ENCODE results near the gene CNPPD1. TPM values are rescaled to one million over a fixed set of nuclear protein-coding genes. Genes with fewer than 3 reads are reported as not detected.

CNPPD1 gene
- total and polyA plus RNA-seq, 2 of the 8 experiments (the other 6 are each of a cell fraction or from before 2014, with no cell fraction given), result 32.9 to 35.9 TPM

- no peak overlapping the region for H2AK5ac ChIP-seq (ENCODE audit: low read depth, low read length)
- H3K79me1 ChIP-seq (ENCODE audit: low read depth, low read length), result no peaks in the 10 kb centered on the region; the same call in 1 of the 2 replicates
- no peak for TF ChIP-seq BACH1 (IDR thresholded peaks at IDR 0.05; ENCODE audit: low read length)
- no peak for TF ChIP-seq KDM5A (IDR thresholded peaks at IDR 0.05; ENCODE audit: low read length)
- TF ChIP-seq YY1 (IDR thresholded peaks at IDR 0.05; ENCODE audit: low read depth, low read length), result no peak
- TF ChIP-seq GABPA (IDR thresholded peaks at IDR 0.05; ENCODE audit: borderline replicate concordance, insufficient read depth, low read length), result no peak
- TF ChIP-seq MAX (IDR thresholded peaks at IDR 0.05), result no peak
- no peak for TF ChIP-seq EP300 (IDR thresholded peaks at IDR 0.05; ENCODE audit: borderline replicate concordance in 1 of 2, low read depth in 2 of 2, low read length in 2 of 2)
- TF ChIP-seq RFX5 (IDR thresholded peaks at IDR 0.05; ENCODE audit: borderline replicate concordance, low read depth, low read length), result no peak
- no peak for TF ChIP-seq KDM1A (IDR thresholded peaks at IDR 0.05; ENCODE audit: borderline replicate concordance, low read length)
- H2BK120ac ChIP-seq (replicated peaks; ENCODE audit: low read depth, low read length), result no peak overlapping the region
- no peak overlapping the region for H3K14ac ChIP-seq (ENCODE audit: insufficient read length)
- no peak overlapping the region for H3K23ac ChIP-seq (ENCODE audit: insufficient read length)
- no peak overlapping the region for H2BK20ac ChIP-seq (ENCODE audit: low read length)
- H3K4ac ChIP-seq (replicated peaks; ENCODE audit: insufficient read length, low read depth, low read length), result no peak overlapping the region
- H3K56ac ChIP-seq (replicated peaks; ENCODE audit: insufficient read length, low read depth, low read length), result no peak overlapping the region
- H2BK5ac ChIP-seq (ENCODE audit: low read depth, low read length), result no peak overlapping the region
- no peak overlapping the region for H4K91ac ChIP-seq (replicated peaks; ENCODE audit: insufficient read length, low read length)
- H2BK12ac ChIP-seq (ENCODE audit: low read depth, low read length), result no peak overlapping the region
- peaks cover 10 to 49% (median 35%) of the 10 kb centered on the region in 4 experiments; a peak in 6 of 8 replicates for H3K36me3 ChIP-seq (ENCODE audit: control insufficient read depth in 2 of 4, insufficient read depth in 4 of 4, low read length in 3 of 4)
- FAIRE-seq, result no peak
- H2AFZ ChIP-seq (ENCODE audit: low read length), result no peak overlapping the region
- WGBS, 2 experiments (ENCODE audit: extremely low coverage in 1 of 2, insufficient coverage in 1 of 2, insufficient read length in 1 of 2, insufficient replicate concordance in 2 of 2, low coverage in 1 of 2, low lambda C conversion rate in 2 of 2, missing lambda C conversion rate in 1 of 2), result 95% methylated on average over 31 of the region's 31 CpGs; no CpG with 5 or more reads in 1 of the 2 experiments
- H3K9ac ChIP-seq (replicated peaks in 1 of 4; ENCODE audit: extremely low read depth in 1 of 4, low read depth in 3 of 4, low read length in 3 of 4), result no peak overlapping the region
- no peak overlapping the region for H3K27ac ChIP-seq (ENCODE audit: low read depth, low read length)
- no peak overlapping the region; the same call in 1 of the 2 replicates for H4K8ac ChIP-seq (ENCODE audit: extremely low read depth, insufficient read depth, low read length)
- DNase-seq (ENCODE audit: low read depth in 1 of 2, low spot score in 2 of 2), result no peak
- H3K4me3 ChIP-seq (ENCODE audit: extremely low read depth in 1 of 4, insufficient read depth in 2 of 4, low read depth in 3 of 4, low read length in 4 of 4), result no peak overlapping the region
- no peaks in the 10 kb centered on the region for H3K9me3 ChIP-seq (ENCODE audit: insufficient read depth in 2 of 2, low read depth in 1 of 2, low read length in 1 of 2)
- H2BK15ac ChIP-seq (ENCODE audit: low read length), result no peak overlapping the region
- no peaks in the 10 kb centered on the region; a peak in 2 of 7 replicates for H3K27me3 ChIP-seq (replicated peaks in 1 of 4; ENCODE audit: control insufficient read depth in 3 of 4, extremely low read depth in 1 of 4, insufficient read depth in 3 of 4, low read length in 3 of 4)
- H3K4me1 ChIP-seq (replicated peaks in 1 of 4; ENCODE audit: control insufficient read depth in 3 of 4, insufficient read depth in 4 of 4, low read length in 3 of 4), result peaks cover 0 to 13% (median 9%) of the 10 kb centered on the region in 4 experiments; a peak in 5 of 7 replicates
- peaks cover 0 to 7% of the 10 kb centered on the region in 2 experiments for H4K20me1 ChIP-seq (replicated peaks in 1 of 2; ENCODE audit: control insufficient read depth in 1 of 2, insufficient read depth in 2 of 2, low read length in 2 of 2)
- ChIA-PET POLR2A (ENCODE audit: partially characterized antibody) (interaction anchor here (0.8 to 14.0 kb wide), 6 partner anchors 11 to 24 kb away, joined by 3 to 190 read pairs (median 4); partner anchors contain the start of genes GLB1L, STK16, TUBA4A and TUBA4B), CTCF (ENCODE audit: partially characterized antibody) (interaction anchor here (0.6 to 1.2 kb wide), 3 partner anchors 69 to 75 kb away, joined by 3 to 7 read pairs (median 4); no protein-coding TSS in a partner anchor)
- no peak overlapping the region for H3K18ac ChIP-seq (ENCODE audit: extremely low read depth, low read length)
- peaks cover 0 to 9% of the 10 kb centered on the region in 2 experiments; a peak in 2 of 4 replicates for H3K79me2 ChIP-seq (ENCODE audit: control insufficient read depth in 1 of 2, insufficient read depth in 2 of 2, low read length in 2 of 2)
- H3K23me2 ChIP-seq (ENCODE audit: low read depth, low read length), result peaks cover 7% of the 10 kb centered on the region; the same call in 1 of the 2 replicates
- no peak overlapping the region for H4K5ac ChIP-seq (ENCODE audit: insufficient read length, low read depth, low read length)
- H3K4me2 ChIP-seq (ENCODE audit: insufficient read depth in 1 of 2, low read depth in 2 of 2, low read length in 2 of 2), result no peak overlapping the region
Measured at GRCh38 chr2:219223831-219224610, 47.3 kb upstream of the CNPPD1 start.

Data from H1 (cell line).